HepG2 (cell line): ENCODE results near the gene CMTM8. TPM values are rescaled to one million over a fixed set of nuclear protein-coding genes. Genes with fewer than 3 reads are reported as not detected.

Experiments
- ATAC-seq: fragments of 200-7000 bp; cut with Tn5 transposase; 3 replicates; pipeline ENCODE4 v1.9.1; 2020; ENCODE audit warnings: mild to moderate bottlenecking, moderate library complexity
- BruUV-seq: library from RNA; stranded (reverse); fragments of 400-500 nt; replicated peaks from 2 replicates; lab custom pipeline; 2021; lab: Mats Ljungman, UMichigan
- CTCF ChIA-PET: fragments of 300-600 bp; formaldehyde crosslinking; extraction: SDS; loops from one replicate; lab custom pipeline; 2021; ENCODE audit warnings: low total read pairs, inconsistent platforms, low intra/inter-chr PET ratio; lab: Yijun Ruan, JAX
- POLR2A ChIA-PET: fragments of 350-600 bp; sonication (Branson Sonifier 250); formaldehyde crosslinking; loops from one replicate; lab custom pipeline; 2020; ENCODE audit warnings: antibody characterized with exemption, inconsistent platforms; lab: Yijun Ruan, JAX
- DNase-seq: peaks from one replicate; pipeline ENCODE4 v3.0.0-alpha.2; 2015; ENCODE audit warnings: low spot score
- FAIRE-seq: peaks from 3 replicates; lab custom pipeline; 2011; peaks lifted over from hg19 to GRCh38; lab: Jason Lieb, UNC
- H2AFZ ChIP-seq: one replicate; pipeline ENCODE4 v1.6.1; 2011; ENCODE audit warnings: low read length, inconsistent platforms
- H3K27ac ChIP-seq: fragments of 300-600 bp; 3 replicates; pipeline ENCODE4 v1.8.0; 2011; ENCODE audit warnings: mixed run types, mild to moderate bottlenecking, mixed read lengths, low read length, inconsistent platforms; ENCODE audit not compliant: insufficient read depth; ENCODE audit errors: extremely low read length
- H3K27me3 ChIP-seq, 2 experiments: fragments of 200-600 bp in 1 of 2; 2 replicates in 1 of 2; 3 replicates in 1 of 2; pipeline versions ENCODE4 v1.6.0 to v1.8.0; 2011; ENCODE audit warnings: low read length in 2 of 2, mild to moderate bottlenecking in 2 of 2, moderate library complexity in 2 of 2, inconsistent platforms in 1 of 2; ENCODE audit not compliant: insufficient read depth in 2 of 2, control insufficient read depth in 1 of 2
- H3K36me3 ChIP-seq, 2 experiments: fragments of 200-600 bp in 1 of 2; replicated peaks in 1 of 2; 2 replicates in 1 of 2; 3 replicates in 1 of 2; pipeline versions ENCODE4 v1.5.1 to v1.8.0; 2011; ENCODE audit warnings: low read length in 2 of 2, inconsistent platforms in 1 of 2; ENCODE audit not compliant: insufficient read depth in 2 of 2, control insufficient read depth in 1 of 2
- H3K4me1 ChIP-seq: 2 replicates; pipeline ENCODE4 v1.5.1; 2012; ENCODE audit warnings: low read length, inconsistent platforms; ENCODE audit not compliant: insufficient read depth
- H3K4me2 ChIP-seq: 2 replicates; pipeline ENCODE4 v1.6.0; 2011; ENCODE audit warnings: low read depth, low read length, inconsistent platforms
- H3K4me3 ChIP-seq, 3 experiments: fragments of 200-600 bp in 1 of 3; sonication (generic), shearing (Covaris generic) in 1 of 3; replicated peaks in 1 of 3; 2 replicates each; pipeline ENCODE4 v1.5.1; 2011 to 2016; ENCODE audit warnings: low read length in 3 of 3, inconsistent platforms in 2 of 3, low read depth in 2 of 3, mild to moderate bottlenecking in 2 of 3, control low read depth in 1 of 3, mixed read lengths in 1 of 3; ENCODE audit not compliant: insufficient read depth in 1 of 3
- H3K79me2 ChIP-seq: one replicate; pipeline ENCODE4 v1.6.1; 2011; ENCODE audit warnings: low read length, inconsistent platforms; ENCODE audit not compliant: insufficient read depth
- H3K9ac ChIP-seq: 2 replicates; pipeline ENCODE4 v1.6.0; 2011; ENCODE audit warnings: mild to moderate bottlenecking, low read depth, low read length, inconsistent platforms; ENCODE audit not compliant: insufficient read depth
- H3K9me3 ChIP-seq: 2 replicates; pipeline ENCODE4 v1.5.1; 2012; ENCODE audit warnings: mild to moderate bottlenecking, low read length
- H4K20me1 ChIP-seq: 2 replicates; pipeline ENCODE4 v1.6.0; 2011; ENCODE audit warnings: inconsistent platforms, mild to moderate bottlenecking, low read length, moderate library complexity; ENCODE audit not compliant: insufficient read depth
- NCOA1 ChIP-seq: sonication (generic); formaldehyde crosslinking; IDR thresholded peaks from 2 replicates; pipeline ENCODE4 v1.9.0; 2021; ENCODE audit warnings: missing genetic modification reagents
- TSC22D2 ChIP-seq: sonication (generic); formaldehyde crosslinking; IDR thresholded peaks from 2 replicates; pipeline ENCODE4 v1.5.1; 2020; ENCODE audit warnings: missing genetic modification reagents, mild to moderate bottlenecking, borderline replicate concordance
- YEATS4 ChIP-seq: sonication (generic); formaldehyde crosslinking; IDR thresholded peaks from 2 replicates; pipeline ENCODE4 v1.4.0; 2020; ENCODE audit warnings: missing genetic modification reagents, borderline replicate concordance
- WGBS: methylation state at CpG from one replicate; pipeline ENCODE4 v1.1.6; 2017; ENCODE audit warnings: low lambda C conversion rate; 5-methylcytosine and 5-hydroxymethylcytosine counted together
- in situ Hi-C: cut with HindIII; loops from 2 replicates; pipeline ENCODE4 v1.10.0; 2017; ENCODE audit warnings: low pct_unique_long_range_greater_than_20kb; ENCODE audit not compliant: extremely low pct_ligation_motif_present
- intact Hi-C: fragments of 100-400 bp; cut with micrococcal nuclease; formaldehyde crosslinking; loops from one replicate; pipeline ENCODE4 v1.10.0; 2022; ENCODE audit not compliant: unreplicated experiment
- polyA plus RNA-seq, 8 experiments: library from polyadenylated mRNA; depleted of rRNA in 3 of 8; stranded (reverse) in 7 of 8; unstranded in 1 of 8; fragments of >200 nt; fragmentation: Illumina TruSeq in 4 of 8; extraction: Trizol in 4 of 8; gene quantifications; 2 replicates each; pipeline versions ENCODE4 v1.2.1 to v1.2.3, GENCODE V29; 2011 to 2016; ENCODE audit warnings: low read depth in 4 of 8, missing spikeins in 1 of 8, mixed read lengths in 1 of 8; ENCODE audit not compliant: insufficient read depth in 1 of 8
- total RNA-seq, 5 experiments: library from RNA; depleted of rRNA; stranded (reverse); fragments of >200 nt; fragmentation: Illumina TruSeq; extraction: Trizol; gene quantifications; 2 replicates each; pipeline ENCODE4 v1.2.3, GENCODE V29; 2016; ENCODE audit warnings: low read depth in 1 of 5
- TF ChIP-seq, protein P1 (sequence below): sonication (generic); formaldehyde crosslinking; IDR thresholded peaks from 2 replicates; pipeline ENCODE4 v1.4.0; 2020; ENCODE audit warnings: missing genetic modification reagents
- TF ChIP-seq, protein P2 (sequence below): sonication (generic); formaldehyde crosslinking; IDR thresholded peaks from 2 replicates; pipeline ENCODE4 v1.4.0; 2020; ENCODE audit warnings: missing genetic modification reagents
- TF ChIP-seq, protein P3 (sequence below): sonication (generic); formaldehyde crosslinking; IDR thresholded peaks from 2 replicates; pipeline ENCODE4 v1.8.1; 2023; ENCODE audit warnings: mild to moderate bottlenecking, missing genetic modification reagents
- TF ChIP-seq, protein P4 (sequence below): sonication (generic); formaldehyde crosslinking; IDR thresholded peaks from 2 replicates; pipeline ENCODE4 v1.4.0; 2020; ENCODE audit warnings: mild to moderate bottlenecking, missing genetic modification reagents
- TF ChIP-seq, protein P5 (sequence below): sonication (generic); formaldehyde crosslinking; IDR thresholded peaks from 2 replicates; pipeline ENCODE4 v1.9.0; 2021; ENCODE audit warnings: missing genetic modification reagents, mild to moderate bottlenecking, borderline replicate concordance

CMTM8 gene
- total and polyA plus RNA-seq, 2 of the 13 experiments (the other 11 are each of a cell fraction or from before 2014, with no cell fraction given): 8.9 to 15.8 TPM

DNA sequence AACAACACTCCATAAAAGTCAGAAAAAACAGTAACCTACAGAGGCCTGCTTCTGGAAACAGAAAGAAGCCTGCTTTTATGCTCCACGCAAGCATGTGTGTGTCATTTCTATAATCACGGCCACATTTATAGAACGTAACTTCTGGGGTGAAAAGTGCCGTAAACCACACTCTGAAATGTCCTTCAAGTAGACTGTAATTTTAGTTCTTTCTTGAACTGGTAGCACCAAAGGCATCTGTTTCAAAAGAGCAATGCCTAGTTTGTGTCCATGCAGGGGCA, 133.7 kb downstream of the CMTM8 start:
- DNase-seq (no peak), ATAC-seq (no peak), FAIRE-seq (no peak)
- Histone ChIP-seq H3K9ac (no peak overlapping the region), H3K27ac (no peak overlapping the region), H2AFZ (no peak overlapping the region), H3K27me3 (no peaks in the 10 kb centered on the region), H3K36me3 (no peaks in the 10 kb centered on the region; a peak in 3 of 5 replicates), H3K4me2 (no peak overlapping the region), H3K79me2 (no peaks in the 10 kb centered on the region), H3K9me3 (no peaks in the 10 kb centered on the region), H3K4me3 (no peak overlapping the region), H3K4me1 (no peaks in the 10 kb centered on the region), H4K20me1 (no peaks in the 10 kb centered on the region)
- in situ Hi-C loops: no loop called here
- WGBS: 98% methylated on average over 4 of the region's 4 CpGs
- ChIA-PET CTCF (no interaction called here), POLR2A (no interaction called here)
- TF ChIP-seq NCOA1 (CRISPR knock-in tag) (no peak), TSC22D2 (CRISPR knock-in tag) (no peak)
- TF ChIP-seq, protein P1, sequence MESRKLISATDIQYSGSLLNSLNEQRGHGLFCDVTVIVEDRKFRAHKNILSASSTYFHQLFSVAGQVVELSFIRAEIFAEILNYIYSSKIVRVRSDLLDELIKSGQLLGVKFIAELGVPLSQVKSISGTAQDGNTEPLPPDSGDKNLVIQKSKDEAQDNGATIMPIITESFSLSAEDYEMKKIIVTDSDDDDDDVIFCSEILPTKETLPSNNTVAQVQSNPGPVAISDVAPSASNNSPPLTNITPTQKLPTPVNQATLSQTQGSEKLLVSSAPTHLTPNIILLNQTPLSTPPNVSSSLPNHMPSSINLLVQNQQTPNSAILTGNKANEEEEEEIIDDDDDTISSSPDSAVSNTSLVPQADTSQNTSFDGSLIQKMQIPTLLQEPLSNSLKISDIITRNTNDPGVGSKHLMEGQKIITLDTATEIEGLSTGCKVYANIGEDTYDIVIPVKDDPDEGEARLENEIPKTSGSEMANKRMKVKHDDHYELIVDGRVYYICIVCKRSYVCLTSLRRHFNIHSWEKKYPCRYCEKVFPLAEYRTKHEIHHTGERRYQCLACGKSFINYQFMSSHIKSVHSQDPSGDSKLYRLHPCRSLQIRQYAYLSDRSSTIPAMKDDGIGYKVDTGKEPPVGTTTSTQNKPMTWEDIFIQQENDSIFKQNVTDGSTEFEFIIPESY (CRISPR knock-in tag): no peak
- TF ChIP-seq, protein P2, sequence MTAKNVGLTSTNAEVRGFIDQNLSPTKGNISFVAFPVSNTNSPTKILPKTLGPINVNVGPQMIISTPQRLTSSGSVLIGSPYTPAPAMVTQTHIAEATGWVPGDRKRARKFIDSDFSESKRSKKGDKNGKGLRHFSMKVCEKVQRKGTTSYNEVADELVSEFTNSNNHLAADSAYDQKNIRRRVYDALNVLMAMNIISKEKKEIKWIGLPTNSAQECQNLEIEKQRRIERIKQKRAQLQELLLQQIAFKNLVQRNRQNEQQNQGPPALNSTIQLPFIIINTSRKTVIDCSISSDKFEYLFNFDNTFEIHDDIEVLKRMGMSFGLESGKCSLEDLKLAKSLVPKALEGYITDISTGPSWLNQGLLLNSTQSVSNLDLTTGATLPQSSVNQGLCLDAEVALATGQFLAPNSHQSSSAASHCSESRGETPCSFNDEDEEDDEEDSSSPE (CRISPR knock-in tag): no peak
- intact Hi-C loops: no loop called here
- BruUV-seq: no TSS peak

DNA sequence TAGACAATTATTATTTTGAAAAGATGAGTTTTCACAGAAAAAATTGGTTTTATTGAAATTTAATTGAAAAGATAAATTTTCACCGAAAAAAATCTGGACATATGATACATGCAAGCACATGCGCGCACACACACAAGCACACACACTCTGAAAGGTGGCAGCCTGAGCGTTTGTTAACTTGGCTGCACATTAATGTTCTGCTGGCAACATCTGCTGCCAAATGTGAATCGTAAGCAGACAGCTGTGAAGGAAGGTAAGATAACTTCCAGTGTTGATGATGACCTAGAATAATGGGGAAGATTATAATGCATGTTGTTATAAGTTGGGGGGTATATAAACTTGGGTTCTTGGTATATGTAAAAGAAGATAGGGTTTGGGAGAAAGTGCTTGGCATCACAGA, 134.8 kb downstream of the CMTM8 start:
- no peaks in the 10 kb centered on the region for H3K9me3 ChIP-seq
- no peak for DNase-seq
- no peak for TF ChIP-seq YEATS4 (CRISPR knock-in tag)
- TF ChIP-seq, protein P3, sequence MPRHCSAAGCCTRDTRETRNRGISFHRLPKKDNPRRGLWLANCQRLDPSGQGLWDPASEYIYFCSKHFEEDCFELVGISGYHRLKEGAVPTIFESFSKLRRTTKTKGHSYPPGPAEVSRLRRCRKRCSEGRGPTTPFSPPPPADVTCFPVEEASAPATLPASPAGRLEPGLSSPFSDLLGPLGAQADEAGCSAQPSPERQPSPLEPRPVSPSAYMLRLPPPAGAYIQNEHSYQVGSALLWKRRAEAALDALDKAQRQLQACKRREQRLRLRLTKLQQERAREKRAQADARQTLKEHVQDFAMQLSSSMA (CRISPR knock-in tag): no peak
- TF ChIP-seq, protein P4, sequence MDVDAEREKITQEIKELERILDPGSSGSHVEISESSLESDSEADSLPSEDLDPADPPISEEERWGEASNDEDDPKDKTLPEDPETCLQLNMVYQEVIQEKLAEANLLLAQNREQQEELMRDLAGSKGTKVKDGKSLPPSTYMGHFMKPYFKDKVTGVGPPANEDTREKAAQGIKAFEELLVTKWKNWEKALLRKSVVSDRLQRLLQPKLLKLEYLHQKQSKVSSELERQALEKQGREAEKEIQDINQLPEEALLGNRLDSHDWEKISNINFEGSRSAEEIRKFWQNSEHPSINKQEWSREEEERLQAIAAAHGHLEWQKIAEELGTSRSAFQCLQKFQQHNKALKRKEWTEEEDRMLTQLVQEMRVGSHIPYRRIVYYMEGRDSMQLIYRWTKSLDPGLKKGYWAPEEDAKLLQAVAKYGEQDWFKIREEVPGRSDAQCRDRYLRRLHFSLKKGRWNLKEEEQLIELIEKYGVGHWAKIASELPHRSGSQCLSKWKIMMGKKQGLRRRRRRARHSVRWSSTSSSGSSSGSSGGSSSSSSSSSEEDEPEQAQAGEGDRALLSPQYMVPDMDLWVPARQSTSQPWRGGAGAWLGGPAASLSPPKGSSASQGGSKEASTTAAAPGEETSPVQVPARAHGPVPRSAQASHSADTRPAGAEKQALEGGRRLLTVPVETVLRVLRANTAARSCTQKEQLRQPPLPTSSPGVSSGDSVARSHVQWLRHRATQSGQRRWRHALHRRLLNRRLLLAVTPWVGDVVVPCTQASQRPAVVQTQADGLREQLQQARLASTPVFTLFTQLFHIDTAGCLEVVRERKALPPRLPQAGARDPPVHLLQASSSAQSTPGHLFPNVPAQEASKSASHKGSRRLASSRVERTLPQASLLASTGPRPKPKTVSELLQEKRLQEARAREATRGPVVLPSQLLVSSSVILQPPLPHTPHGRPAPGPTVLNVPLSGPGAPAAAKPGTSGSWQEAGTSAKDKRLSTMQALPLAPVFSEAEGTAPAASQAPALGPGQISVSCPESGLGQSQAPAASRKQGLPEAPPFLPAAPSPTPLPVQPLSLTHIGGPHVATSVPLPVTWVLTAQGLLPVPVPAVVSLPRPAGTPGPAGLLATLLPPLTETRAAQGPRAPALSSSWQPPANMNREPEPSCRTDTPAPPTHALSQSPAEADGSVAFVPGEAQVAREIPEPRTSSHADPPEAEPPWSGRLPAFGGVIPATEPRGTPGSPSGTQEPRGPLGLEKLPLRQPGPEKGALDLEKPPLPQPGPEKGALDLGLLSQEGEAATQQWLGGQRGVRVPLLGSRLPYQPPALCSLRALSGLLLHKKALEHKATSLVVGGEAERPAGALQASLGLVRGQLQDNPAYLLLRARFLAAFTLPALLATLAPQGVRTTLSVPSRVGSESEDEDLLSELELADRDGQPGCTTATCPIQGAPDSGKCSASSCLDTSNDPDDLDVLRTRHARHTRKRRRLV (CRISPR knock-in tag): no peak
- TF ChIP-seq, protein P5, sequence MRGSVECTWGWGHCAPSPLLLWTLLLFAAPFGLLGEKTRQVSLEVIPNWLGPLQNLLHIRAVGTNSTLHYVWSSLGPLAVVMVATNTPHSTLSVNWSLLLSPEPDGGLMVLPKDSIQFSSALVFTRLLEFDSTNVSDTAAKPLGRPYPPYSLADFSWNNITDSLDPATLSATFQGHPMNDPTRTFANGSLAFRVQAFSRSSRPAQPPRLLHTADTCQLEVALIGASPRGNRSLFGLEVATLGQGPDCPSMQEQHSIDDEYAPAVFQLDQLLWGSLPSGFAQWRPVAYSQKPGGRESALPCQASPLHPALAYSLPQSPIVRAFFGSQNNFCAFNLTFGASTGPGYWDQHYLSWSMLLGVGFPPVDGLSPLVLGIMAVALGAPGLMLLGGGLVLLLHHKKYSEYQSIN (CRISPR knock-in tag): no peak

More for the DNA sequence above, 134.8 kb downstream of the CMTM8 start:
- Histone ChIP-seq H3K4me1 (no peaks in the 10 kb centered on the region), H4K20me1 (no peaks in the 10 kb centered on the region), H3K27me3 (no peaks in the 10 kb centered on the region), H3K79me2 (no peaks in the 10 kb centered on the region), H3K4me3 (no peak overlapping the region), H2AFZ (no peak overlapping the region), H3K27ac (no peak overlapping the region), H3K4me2 (no peak overlapping the region), H3K9ac (no peak overlapping the region), H3K36me3 (no peaks in the 10 kb centered on the region; a peak in 1 of 5 replicates)
- ChIA-PET POLR2A (no interaction called here), CTCF (no interaction called here)
- intact Hi-C loops (no loop called here), in situ Hi-C loops (no loop called here)
- ATAC-seq (no peak), FAIRE-seq (no peak)
- WGBS: 93% methylated on average over 5 of the region's 5 CpGs
- BruUV-seq: no TSS peak
